IMR-90 (cell line): ENCODE data around the gene RB1. TPM values are rescaled to one million over a fixed set of nuclear protein-coding genes. Genes with fewer than 3 reads are reported as not detected.

ENCODE experiments used
- ATAC-seq: fragments of 200-7000 bp; cut with Tn5 transposase; 2 replicates; pipeline ENCODE4 v1.9.1; 2020; ENCODE audit warnings: low read depth, mild to moderate bottlenecking, moderate library complexity
- BruUV-seq: library from RNA; stranded (reverse); fragments of 400-500 nt; replicated peaks from 2 replicates; lab custom pipeline; 2021; lab: Mats Ljungman, UMichigan
- CTCF ChIA-PET: fragments of 300-600 bp; formaldehyde crosslinking; extraction: SDS; loops from one replicate; lab custom pipeline; 2021; ENCODE audit warnings: antibody characterized with exemption; lab: Yijun Ruan, JAX
- POLR2A ChIA-PET: fragments of 300-600 bp; sonication (Branson Sonifier 250); formaldehyde crosslinking; loops from one replicate; lab custom pipeline; 2022; ENCODE audit warnings: antibody characterized with exemption; ENCODE audit not compliant: unreplicated experiment; lab: Charles Lee
- DNase-seq: peaks from one replicate; pipeline ENCODE4 v3.0.0; 2013
- H2AFZ ChIP-seq: replicated peaks from 2 replicates; pipeline ENCODE3; 2013; ENCODE audit warnings: low read length, mild to moderate bottlenecking; ENCODE audit not compliant: poor library complexity
- H2AK5ac ChIP-seq: 2 replicates; pipeline ENCODE4 v1.6.1; 2013; ENCODE audit warnings: low read depth, low read length, inconsistent platforms
- H2AK9ac ChIP-seq: replicated peaks from 2 replicates; pipeline ENCODE3; 2013; ENCODE audit warnings: mild to moderate bottlenecking, low read depth, low read length, moderate library complexity; ENCODE audit not compliant: poor library complexity
- H2BK120ac ChIP-seq: 2 replicates; pipeline ENCODE4 v1.6.1; 2013; ENCODE audit warnings: low read depth, low read length, inconsistent platforms
- H2BK15ac ChIP-seq: 3 replicates; pipeline ENCODE4 v1.6.1; 2013; ENCODE audit warnings: low read depth, low read length, inconsistent platforms
- H2BK20ac ChIP-seq: 2 replicates; pipeline ENCODE4 v1.6.1; 2013; ENCODE audit warnings: low read depth, mild to moderate bottlenecking, inconsistent platforms, low read length, moderate library complexity
- H2BK5ac ChIP-seq: 2 replicates; pipeline ENCODE4 v1.6.1; 2013; ENCODE audit warnings: mild to moderate bottlenecking, low read depth, low read length, inconsistent platforms; ENCODE audit not compliant: poor library complexity, severe bottlenecking
- H3K14ac ChIP-seq: replicated peaks from 2 replicates; pipeline ENCODE4 v1.6.1; 2013; ENCODE audit warnings: low read depth, low read length, inconsistent platforms
- H3K18ac ChIP-seq: 2 replicates; pipeline ENCODE4 v1.6.1; 2013; ENCODE audit warnings: low read depth, low read length, control low read depth
- H3K23ac ChIP-seq: 2 replicates; pipeline ENCODE4 v1.6.1; 2013; ENCODE audit warnings: low read depth, low read length, inconsistent platforms
- H3K27ac ChIP-seq: 2 replicates; pipeline ENCODE4 v1.5.1; 2013; ENCODE audit warnings: mild to moderate bottlenecking, control low read depth, low read length; ENCODE audit not compliant: insufficient read depth
- H3K27me3 ChIP-seq: 2 replicates; pipeline ENCODE4 v1.6.1; 2013; ENCODE audit warnings: low read length; ENCODE audit not compliant: control insufficient read depth, insufficient read depth
- H3K36me3 ChIP-seq: 2 replicates; pipeline ENCODE4 v1.6.1; 2013; ENCODE audit warnings: low read length, mixed read lengths; ENCODE audit not compliant: control insufficient read depth, insufficient read depth
- H3K4ac ChIP-seq: 2 replicates; pipeline ENCODE4 v1.6.1; 2013; ENCODE audit warnings: low read depth, low read length, inconsistent platforms
- H3K4me1 ChIP-seq: 2 replicates; pipeline ENCODE4 v1.6.1; 2013; ENCODE audit warnings: low read length, mixed read lengths; ENCODE audit not compliant: control insufficient read depth, insufficient read depth
- H3K4me2 ChIP-seq: 2 replicates; pipeline ENCODE4 v1.6.1; 2013; ENCODE audit warnings: low read depth, mild to moderate bottlenecking, control low read depth, low read length, moderate library complexity
- H3K4me3 ChIP-seq: 2 replicates; pipeline ENCODE4 v1.5.1; 2013; ENCODE audit warnings: low read depth, mild to moderate bottlenecking, control low read depth, low read length, moderate library complexity; ENCODE audit not compliant: insufficient read depth
- H3K56ac ChIP-seq: 2 replicates; pipeline ENCODE4 v1.6.1; 2013; ENCODE audit warnings: low read length, inconsistent platforms; ENCODE audit not compliant: insufficient read depth; ENCODE audit errors: extremely low read depth
- H3K79me1 ChIP-seq, 2 experiments: 2 replicates each; pipeline ENCODE4 v1.6.1; 2013; ENCODE audit warnings: low read length in 2 of 2, inconsistent platforms in 1 of 2, low read depth in 1 of 2
- H3K9ac ChIP-seq: 2 replicates; pipeline ENCODE4 v1.6.1; 2013; ENCODE audit warnings: low read depth, low read length, control low read depth
- H3K9me1 ChIP-seq: 2 replicates; pipeline ENCODE4 v1.6.1; 2013; ENCODE audit warnings: low read length, inconsistent platforms; ENCODE audit not compliant: insufficient read depth
- H3K9me3 ChIP-seq: 2 replicates; pipeline ENCODE4 v1.6.1; 2013; ENCODE audit warnings: low read length; ENCODE audit not compliant: control insufficient read depth, insufficient read depth
- H4K20me1 ChIP-seq: 2 replicates; pipeline ENCODE4 v1.6.1; 2013; ENCODE audit warnings: low read length, inconsistent platforms; ENCODE audit not compliant: insufficient read depth
- H4K5ac ChIP-seq: 2 replicates; pipeline ENCODE4 v1.6.1; 2013; ENCODE audit warnings: mild to moderate bottlenecking, low read depth, low read length, control low read depth
- H4K8ac ChIP-seq, 2 experiments: 2 replicates each; pipeline ENCODE4 v1.6.1; 2013; ENCODE audit warnings: low read depth in 2 of 2, low read length in 2 of 2, control low read depth in 1 of 2, inconsistent platforms in 1 of 2
- H4K91ac ChIP-seq: 2 replicates; pipeline ENCODE4 v1.6.1; 2013; ENCODE audit warnings: low read depth, low read length, inconsistent platforms; ENCODE audit not compliant: insufficient read depth
- BHLHE40 ChIP-seq: fragments of 150-350 bp; IDR thresholded peaks from 2 replicates; pipeline ENCODE4 v1.6.1; 2016; ENCODE audit warnings: mild to moderate bottlenecking, low read depth, low read length
- CTCF ChIP-seq: conservative IDR thresholded peaks from 2 replicates; pipeline ENCODE4 v1.5.1; 2012; ENCODE audit warnings: mild to moderate bottlenecking, low read depth, low read length, improper control_type of control experiment
- MAFK ChIP-seq: IDR thresholded peaks from 2 replicates; pipeline ENCODE4 v1.6.1; 2012; ENCODE audit warnings: low read depth, low read length, improper control_type of control experiment
- MAZ ChIP-seq: IDR thresholded peaks from 2 replicates; pipeline ENCODE4 v1.6.1; 2012; ENCODE audit warnings: low read depth, mild to moderate bottlenecking, low read length, improper control_type of control experiment, moderate library complexity, borderline replicate concordance
- NFE2L2 ChIP-seq: fragments of 150-350 bp; IDR thresholded peaks from 2 replicates; pipeline ENCODE4 v1.6.1; 2016; ENCODE audit warnings: low read depth, mild to moderate bottlenecking, low read length
- POLR2A ChIP-seq: IDR thresholded peaks from 2 replicates; pipeline ENCODE4 v1.6.1; 2012; ENCODE audit warnings: mild to moderate bottlenecking, low read depth, low read length
- RAD21 ChIP-seq: IDR thresholded peaks from 2 replicates; pipeline ENCODE4 v1.6.1; 2012; ENCODE audit warnings: low read length, improper control_type of control experiment
- RCOR1 ChIP-seq: IDR thresholded peaks from 2 replicates; pipeline ENCODE4 v1.6.1; 2012; ENCODE audit warnings: mild to moderate bottlenecking, low read length, improper control_type of control experiment; ENCODE audit not compliant: insufficient replicate concordance
- SMC3 ChIP-seq: fragments of 150-350 bp; IDR thresholded peaks from 2 replicates; pipeline ENCODE4 v1.6.1; 2016; ENCODE audit warnings: low read depth, mild to moderate bottlenecking, antibody characterized with exemption, low read length, moderate library complexity
- WGBS, 2 experiments: methylation state at CpG; one replicate each; pipeline versions ENCODE4 v1.1.5 to v1.1.7; 2013; ENCODE audit warnings: missing lambda C conversion rate in 2 of 2; ENCODE audit not compliant: insufficient read length in 1 of 2; ENCODE audit errors: extremely low coverage in 2 of 2; 5-methylcytosine and 5-hydroxymethylcytosine counted together
- dilution Hi-C: fragments of 300-500 bp; cut with HindIII; formaldehyde crosslinking; loops from one replicate; pipeline ENCODE4 v1.14.3; 2018; ENCODE audit warnings: low sequenced_read_pairs; ENCODE audit not compliant: unreplicated experiment
- in situ Hi-C: fragments of 300-500 bp; cut with MboI; formaldehyde crosslinking; loops from 3 replicates; pipeline ENCODE4 v1.14.3; 2019; ENCODE audit warnings: low sequenced_read_pairs, inconsistent platforms, mixed read lengths
- intact Hi-C: fragments of 100-400 bp; cut with micrococcal nuclease; formaldehyde crosslinking; loops from 2 replicates; pipeline ENCODE4 v1.10.0; 2022
- polyA plus RNA-seq, 3 experiments: library from polyadenylated mRNA; depleted of rRNA; stranded (reverse); fragments of >200 nt; gene quantifications; 2 replicates each; pipeline ENCODE4 v1.2.3, GENCODE V29; 2012; ENCODE audit warnings: low replicate concordance in 1 of 3
- total RNA-seq: library from RNA; depleted of rRNA; stranded (reverse); fragments of >200 nt; gene quantifications from 2 replicates; pipeline ENCODE4 v1.2.3, GENCODE V29; 2012

The RB1 gene
- total and polyA plus RNA-seq, 2 of the 4 experiments (the other 2 are of a cell fraction), result 11.4 to 15.4 TPM

- H2AK5ac ChIP-seq, result no peak overlapping the region
- no peak overlapping the region for H3K56ac ChIP-seq
- no peak overlapping the region for H3K14ac ChIP-seq
- H3K9me3 ChIP-seq, result no peaks in the 10 kb centered on the region
- H4K5ac ChIP-seq, result no peak overlapping the region
- H4K20me1 ChIP-seq, result no peaks in the 10 kb centered on the region
- H3K18ac ChIP-seq, result no peak overlapping the region
- no peak overlapping the region for H2BK5ac ChIP-seq
- ATAC-seq (no peak), DNase-seq (no peak)
- H3K23ac ChIP-seq, result no peak overlapping the region
- H4K8ac ChIP-seq, result no peak overlapping the region
- H3K4me1 ChIP-seq, result no peaks in the 10 kb centered on the region
- H2BK15ac ChIP-seq, result no peak overlapping the region
- H3K79me1 ChIP-seq, result peaks cover 0 to 9% of the 10 kb centered on the region in 2 experiments; a peak in 2 of 4 replicates
- POLR2A ChIA-PET, result no interaction called here
- H4K91ac ChIP-seq, result no peak overlapping the region
- no peaks in the 10 kb centered on the region; the same call in 1 of the 2 replicates for H3K9me1 ChIP-seq
- no peak overlapping the region for H2AFZ ChIP-seq
- no peak overlapping the region for H3K4ac ChIP-seq
- no peak overlapping the region for H2AK9ac ChIP-seq
- no peak overlapping the region for H2BK20ac ChIP-seq
- peaks cover 2% of the 10 kb centered on the region; the same call in 1 of the 2 replicates for H3K27me3 ChIP-seq
- no peak overlapping the region for H3K27ac ChIP-seq
- H3K4me3 ChIP-seq, result no peak overlapping the region
- CTCF ChIA-PET, result no interaction called here
- dilution Hi-C loops, result no loop called here
- no TSS peak for BruUV-seq
- no peak overlapping the region for H2BK120ac ChIP-seq
- no peaks in the 10 kb centered on the region for H3K36me3 ChIP-seq
- no peak overlapping the region for H3K9ac ChIP-seq
- no CpG with 5 or more reads among the region's 2 CpGs for WGBS, 2 experiments
- TF ChIP-seq RCOR1, result no peak
- TF ChIP-seq NFE2L2, result no peak
- TF ChIP-seq BHLHE40, result no peak
- TF ChIP-seq CTCF, result no peak
- no peak for TF ChIP-seq SMC3
- no peak for TF ChIP-seq MAFK
- TF ChIP-seq RAD21, result no peak
- TF ChIP-seq MAZ, result no peak
- TF ChIP-seq POLR2A, result no peak
- intact Hi-C loops, result no loop called here
- no peak overlapping the region for H3K4me2 ChIP-seq
- in situ Hi-C loops, result no loop called here
Measured at GRCh38 chr13:48299591-48299990, 4.0 kb upstream of the RB1 start.
